GM21717 (cell line): ENCODE results near the gene COX6A1.
A peak's percentile ranks its signal among the peaks of the same experiment; 100 is the strongest.

Experiments used
- ATAC-seq: cut with Tn5 transposase; IDR thresholded peaks from one replicate; pipeline ENCODE4 v1.9.1; 2021; ENCODE audit warnings: mild to moderate bottlenecking, moderate library complexity; ENCODE audit not compliant: unreplicated experiment

COX6A1 gene

DNA sequence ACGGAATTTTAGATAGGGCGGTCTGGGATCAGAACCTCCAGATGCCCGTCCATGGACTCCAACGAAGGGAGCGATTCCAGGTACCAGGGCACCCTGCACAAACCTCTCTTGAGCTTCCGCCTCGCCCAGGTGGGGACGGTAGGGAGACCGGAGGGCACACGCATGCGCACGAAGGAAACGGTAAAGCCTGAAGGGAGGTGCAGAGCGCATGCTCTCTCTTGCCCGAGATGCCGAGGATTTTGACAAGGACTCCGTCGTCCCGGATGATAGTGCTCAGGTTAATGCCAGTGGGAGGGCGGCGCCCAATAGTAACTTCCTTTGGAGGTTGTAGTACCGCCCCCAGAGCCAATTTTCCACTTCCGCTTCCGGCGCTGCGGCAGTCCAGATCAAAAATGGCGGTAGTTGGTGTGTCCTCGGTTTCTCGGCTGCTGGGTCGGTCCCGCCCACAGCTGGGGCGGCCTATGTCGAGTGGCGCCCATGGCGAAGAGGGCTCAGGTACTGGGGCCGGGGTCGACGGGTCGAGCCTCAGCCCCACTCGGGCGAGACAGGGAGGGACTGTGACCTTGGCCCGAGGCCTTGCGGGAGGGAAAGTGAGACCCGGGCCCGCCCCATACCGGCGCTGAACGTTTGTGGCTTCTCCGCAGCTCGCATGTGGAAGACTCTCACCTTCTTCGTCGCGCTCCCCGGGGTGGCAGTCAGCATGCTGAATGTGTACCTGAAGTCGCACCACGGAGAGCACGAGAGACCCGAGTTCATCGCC is at the start of gene COX6A1:
Gene COX6A1, plus strand, starts transcription at position 379 of the 760 bp plus-strand sequence. Its CDS starts 14 bp downstream, at position 393.
- ATAC-seq: peak; percentile 90

DNA sequence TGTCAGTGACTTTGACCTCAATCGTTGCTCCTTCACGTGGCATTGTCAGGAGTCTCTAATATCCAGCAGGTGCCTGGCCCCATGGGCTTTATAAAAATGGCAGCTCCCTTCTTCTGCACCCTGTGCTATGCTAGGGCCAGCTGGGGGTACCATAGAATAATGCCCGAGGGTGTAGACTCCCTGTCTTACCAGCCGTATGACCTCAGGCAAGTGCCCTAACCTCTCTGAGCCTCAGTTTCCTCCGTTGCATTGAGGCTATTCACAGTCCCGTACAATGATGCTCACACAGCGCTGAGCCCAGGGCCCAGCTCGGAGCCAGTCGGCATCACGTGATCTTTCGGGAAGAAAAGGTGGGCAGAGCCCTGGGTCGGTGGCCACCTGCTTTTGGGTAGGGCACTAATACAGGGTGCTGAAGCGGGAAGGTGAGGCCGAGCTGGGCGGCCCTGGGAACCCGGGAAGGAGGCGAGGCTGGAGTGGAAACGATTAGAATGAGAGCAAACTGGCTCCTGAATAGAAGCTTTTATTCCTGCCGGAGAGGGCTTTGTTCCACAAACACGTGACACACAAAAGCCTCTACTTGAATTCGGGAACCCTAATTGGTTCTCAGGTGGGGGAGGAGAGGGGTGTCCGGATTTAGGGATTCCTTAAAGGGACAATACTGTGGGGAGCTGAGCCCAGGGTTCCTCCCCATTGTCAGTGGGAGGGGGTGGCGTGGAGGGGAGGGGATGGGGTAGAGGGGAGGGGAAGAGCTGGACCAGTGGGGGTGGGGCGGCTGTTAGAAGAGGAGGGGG is 49.0 kb upstream of the COX6A1 start:
- ATAC-seq: no peak

DNA sequence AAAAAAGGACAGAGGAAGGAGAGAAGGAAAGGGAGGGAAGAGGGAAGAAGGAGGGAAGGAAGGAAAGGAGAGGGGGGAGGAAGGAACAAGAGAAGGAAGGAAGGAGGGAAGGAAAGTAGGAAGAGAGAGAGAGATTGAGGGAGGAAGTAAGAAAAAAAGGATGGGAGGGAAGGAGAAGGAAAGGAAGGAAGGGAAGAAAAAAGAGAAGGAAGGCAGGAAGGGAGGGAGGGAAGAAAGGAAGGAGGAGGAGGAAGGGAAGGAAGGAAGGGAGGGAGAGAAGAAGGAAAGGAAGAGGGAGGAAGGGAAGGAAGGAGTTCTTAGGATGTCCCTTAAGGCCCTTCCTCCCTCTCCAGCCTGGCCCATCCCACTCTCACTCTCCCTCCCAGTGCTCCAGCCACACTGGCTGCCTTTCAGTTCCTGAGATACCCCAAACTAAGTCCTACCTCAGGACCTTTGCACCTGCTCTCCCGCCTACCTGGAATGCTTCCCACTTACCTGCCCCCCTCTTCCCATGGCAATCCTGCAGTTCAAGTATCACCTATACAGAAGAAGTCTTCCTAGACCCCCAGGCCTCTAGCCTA is 47.3 kb upstream of the COX6A1 start:
- no peak for ATAC-seq

DNA sequence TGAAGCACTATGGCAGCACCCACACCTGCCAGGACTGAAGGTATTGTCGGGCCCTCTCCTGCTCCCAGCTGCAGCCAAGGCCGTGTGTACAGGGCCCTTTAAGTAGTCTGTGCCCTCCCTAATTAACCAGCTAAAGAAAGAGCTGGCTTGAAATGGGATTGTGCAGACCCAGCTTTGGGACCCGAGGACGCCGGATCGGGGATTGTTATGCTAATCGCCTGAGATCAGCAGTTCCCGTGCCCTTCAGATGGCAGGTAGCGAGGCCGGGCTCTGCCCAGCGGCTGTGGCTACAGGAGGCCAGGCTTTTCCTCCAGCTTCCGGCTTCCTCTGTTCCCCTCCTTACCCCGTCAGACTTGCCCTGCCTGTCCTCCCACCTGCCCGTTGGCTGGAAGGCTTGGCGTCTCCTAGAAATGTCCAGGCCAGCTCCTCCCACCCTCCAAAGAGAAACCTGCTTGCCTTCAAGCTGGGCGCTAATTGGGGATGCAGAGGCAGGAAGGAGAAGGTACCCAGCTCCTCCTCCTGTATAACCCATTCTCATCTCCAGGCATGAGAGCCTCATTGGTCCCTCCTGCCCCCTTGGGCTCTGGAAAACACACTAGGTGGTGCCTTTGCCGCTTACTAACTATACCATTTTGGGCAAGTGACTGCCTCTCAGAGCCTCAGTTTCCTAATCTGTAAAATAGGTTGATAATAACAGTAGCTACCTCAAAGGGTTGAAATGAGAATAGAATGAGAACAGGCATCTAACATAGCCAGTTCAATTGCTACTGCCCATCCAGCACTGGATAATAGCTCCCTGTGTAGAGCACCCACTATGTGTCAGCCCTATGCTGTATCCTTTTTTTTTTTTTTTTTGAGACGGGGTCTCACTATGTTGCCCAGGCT is 43.2 kb upstream of the COX6A1 start:
- ATAC-seq: no peak

DNA sequence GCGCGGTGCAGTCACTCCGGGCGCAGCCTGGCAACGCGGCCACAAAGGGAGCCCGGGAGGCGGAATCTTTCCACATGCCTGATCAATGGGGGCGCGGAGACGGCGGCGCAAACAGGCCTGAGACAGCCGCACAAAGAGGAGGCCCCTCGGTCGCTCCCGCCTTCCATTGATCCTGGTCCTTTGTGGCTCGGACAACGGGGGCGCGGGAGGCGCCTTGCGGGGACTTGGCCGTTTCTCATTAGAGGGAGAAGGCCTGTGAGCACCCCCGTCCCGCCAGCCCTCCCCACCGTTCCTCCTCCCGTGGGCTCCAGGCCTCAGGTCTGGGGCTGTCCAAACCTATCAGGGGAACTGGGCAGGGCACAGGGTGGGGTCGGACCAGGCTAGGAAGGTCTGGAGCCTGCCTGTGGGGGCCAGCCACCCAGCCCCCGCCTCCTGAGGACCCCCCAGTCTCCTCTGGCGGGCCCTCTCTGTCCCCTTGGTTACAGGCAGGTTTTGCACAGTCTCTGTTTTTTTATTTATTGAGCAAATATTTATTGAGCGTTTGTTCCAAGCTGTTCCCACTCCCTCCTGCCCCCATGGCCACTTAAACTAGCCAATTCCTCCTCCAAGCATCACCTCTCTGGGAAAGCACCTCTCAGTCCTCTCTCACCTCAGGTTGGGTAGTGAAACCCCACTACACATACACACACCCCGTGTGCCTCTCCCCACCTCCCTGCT is 39.9 kb upstream of the COX6A1 start:
- no peak for ATAC-seq

DNA sequence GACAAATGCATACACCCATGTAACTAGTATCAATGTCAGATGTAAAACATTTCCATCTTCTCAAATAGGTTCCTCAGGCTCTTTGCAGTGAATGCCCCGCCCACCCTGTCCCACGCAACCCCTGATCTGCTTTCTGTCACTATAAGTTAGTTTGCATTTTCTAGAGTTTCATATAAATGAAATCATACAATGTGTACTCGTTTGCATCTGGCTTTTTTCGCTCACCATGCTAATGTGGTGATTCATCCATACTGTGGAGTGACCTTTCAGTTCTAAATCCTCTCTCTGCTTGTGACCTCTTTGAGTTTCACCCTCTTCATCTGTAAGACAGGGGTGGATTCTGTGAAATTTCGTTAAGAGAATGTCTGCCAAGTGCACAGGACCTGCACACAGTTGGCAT is 38.4 kb upstream of the COX6A1 start:
- no peak for ATAC-seq

DNA sequence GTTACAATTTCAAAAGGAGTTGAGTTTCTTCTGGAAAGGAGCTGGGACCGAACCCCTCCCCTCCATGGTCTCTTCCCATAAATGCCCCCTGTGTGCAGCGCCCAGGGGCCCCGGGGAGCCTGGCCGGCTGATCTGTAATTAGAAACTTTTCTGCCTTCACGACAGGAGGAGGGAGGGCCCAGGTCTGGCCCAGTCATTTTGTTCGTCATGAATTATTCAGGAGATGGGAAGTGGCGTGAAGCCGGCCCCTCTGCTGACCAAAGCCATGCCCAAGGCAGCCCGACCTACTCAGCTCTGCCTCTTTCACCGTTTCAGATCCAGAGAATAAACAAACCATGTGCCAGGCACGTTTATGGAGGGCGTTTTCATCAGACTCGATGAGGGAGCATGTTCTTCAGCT is 35.7 kb upstream of the COX6A1 start:
- no peak for ATAC-seq

DNA sequence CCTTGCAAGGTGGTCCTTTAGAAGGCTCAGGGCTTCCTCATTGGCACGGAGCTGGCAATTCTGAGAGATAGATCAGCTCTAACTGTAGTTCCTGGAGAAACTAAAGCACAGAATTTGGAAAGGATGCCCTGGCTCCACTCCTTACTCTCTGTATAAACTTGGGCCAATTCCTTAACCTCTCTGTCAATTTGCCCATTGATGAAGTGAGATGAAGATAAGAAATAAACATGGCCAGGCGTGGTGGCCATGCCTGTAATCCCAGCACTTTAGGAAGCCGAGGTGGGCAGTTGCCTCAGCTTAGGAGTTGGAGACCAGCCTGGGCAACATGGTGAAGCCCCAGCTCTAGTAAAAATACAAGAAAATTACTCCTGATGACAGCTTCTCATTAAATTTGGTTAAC is 34.0 kb upstream of the COX6A1 start:
- no peak for ATAC-seq

DNA sequence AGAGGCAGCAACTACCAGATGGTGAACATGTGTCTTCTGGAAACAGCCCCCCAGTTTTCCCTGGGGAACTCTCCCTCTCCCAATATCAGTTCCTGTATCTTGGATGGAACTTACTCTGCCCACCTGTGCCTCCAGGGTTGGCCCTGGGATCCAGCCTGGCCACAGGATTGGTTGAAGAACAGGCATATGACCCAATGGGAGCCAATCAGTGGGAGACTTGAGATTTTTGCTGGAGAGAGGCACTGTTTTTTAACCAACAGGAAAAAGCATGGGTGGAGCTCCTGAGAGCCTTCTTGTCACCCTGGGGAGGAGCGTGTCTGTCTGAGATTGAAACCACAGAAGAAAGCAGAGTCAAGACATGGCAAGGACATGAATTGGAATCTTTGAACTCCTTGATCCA is 33.6 kb upstream of the COX6A1 start:
- ATAC-seq: no peak

DNA sequence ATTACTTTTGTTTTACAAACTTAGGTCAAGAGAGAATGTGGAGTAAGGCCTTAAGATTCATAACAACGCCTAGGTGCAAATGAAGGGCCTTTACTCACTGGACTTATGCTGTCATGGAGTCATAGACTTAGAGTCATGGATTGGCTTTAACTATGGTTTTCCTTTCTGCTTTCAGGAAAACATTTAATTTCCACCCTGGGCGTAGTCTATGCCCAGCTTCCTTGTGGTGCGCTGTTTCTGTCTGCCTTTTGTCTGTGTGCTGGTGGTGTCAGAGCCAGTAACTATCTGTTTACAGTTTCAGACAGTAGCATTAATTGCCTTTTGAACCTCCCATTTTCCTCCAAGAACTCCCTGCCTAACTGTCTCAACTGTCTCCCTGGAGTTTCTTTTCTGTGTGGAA is 31.8 kb upstream of the COX6A1 start:
- ATAC-seq: no peak

DNA sequence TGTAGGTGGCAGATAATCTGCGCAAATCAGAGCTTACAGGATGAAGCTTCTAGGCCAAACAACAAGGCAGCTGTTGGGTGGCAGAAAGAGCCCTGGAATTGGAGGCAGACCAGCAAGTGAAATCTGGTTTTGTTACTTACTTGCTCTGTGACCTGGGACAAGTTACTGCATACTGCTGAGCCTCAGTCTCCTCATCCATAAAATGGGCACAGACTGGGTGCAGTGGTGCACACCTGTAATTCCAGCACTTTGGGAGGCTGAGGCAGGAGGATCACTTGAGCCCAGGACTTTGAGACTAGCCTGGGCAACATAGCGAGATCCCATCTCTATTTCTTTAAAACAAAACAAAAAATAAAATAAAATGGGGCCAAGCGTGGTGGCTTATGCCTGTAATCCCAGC is 31.4 kb upstream of the COX6A1 start:
- no peak for ATAC-seq

DNA sequence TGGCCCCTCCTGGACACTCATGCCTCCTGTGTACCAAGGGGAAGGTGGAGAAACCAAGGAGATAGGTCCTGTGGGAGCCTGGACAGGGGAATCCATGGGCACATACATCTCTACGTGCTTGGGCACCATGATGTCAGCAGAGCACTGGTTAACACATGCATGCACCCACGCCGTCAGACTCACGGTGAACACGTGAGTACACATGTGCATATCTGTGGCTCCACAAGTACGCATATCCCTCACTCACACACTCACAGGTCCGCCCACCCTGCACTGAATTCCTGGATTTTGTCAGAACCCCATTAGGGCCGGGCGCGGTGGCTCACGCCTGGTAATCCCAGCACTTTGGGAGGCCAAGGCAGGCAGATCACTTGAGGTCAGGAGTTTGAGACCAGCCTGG is 29.1 kb upstream of the COX6A1 start:
- ATAC-seq: no peak

DNA sequence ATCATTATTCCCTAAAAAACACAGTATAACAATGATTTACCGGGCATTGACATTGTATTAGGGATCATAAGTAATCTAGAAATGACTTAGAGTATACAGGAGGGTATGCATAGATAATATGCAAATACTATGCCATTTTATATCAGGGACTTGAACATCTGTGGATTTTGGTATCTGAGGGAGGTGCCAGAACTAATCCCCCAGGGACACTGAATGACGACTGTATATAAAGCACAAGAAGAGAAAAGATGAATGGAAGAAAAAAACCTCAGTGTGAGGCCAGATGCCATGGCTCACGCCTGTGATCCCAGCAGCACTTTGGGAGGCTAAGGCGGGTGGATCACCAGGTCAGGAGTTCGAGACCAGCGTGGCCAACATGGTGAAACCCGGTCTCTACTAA is 25.5 kb upstream of the COX6A1 start:
- no peak for ATAC-seq

DNA sequence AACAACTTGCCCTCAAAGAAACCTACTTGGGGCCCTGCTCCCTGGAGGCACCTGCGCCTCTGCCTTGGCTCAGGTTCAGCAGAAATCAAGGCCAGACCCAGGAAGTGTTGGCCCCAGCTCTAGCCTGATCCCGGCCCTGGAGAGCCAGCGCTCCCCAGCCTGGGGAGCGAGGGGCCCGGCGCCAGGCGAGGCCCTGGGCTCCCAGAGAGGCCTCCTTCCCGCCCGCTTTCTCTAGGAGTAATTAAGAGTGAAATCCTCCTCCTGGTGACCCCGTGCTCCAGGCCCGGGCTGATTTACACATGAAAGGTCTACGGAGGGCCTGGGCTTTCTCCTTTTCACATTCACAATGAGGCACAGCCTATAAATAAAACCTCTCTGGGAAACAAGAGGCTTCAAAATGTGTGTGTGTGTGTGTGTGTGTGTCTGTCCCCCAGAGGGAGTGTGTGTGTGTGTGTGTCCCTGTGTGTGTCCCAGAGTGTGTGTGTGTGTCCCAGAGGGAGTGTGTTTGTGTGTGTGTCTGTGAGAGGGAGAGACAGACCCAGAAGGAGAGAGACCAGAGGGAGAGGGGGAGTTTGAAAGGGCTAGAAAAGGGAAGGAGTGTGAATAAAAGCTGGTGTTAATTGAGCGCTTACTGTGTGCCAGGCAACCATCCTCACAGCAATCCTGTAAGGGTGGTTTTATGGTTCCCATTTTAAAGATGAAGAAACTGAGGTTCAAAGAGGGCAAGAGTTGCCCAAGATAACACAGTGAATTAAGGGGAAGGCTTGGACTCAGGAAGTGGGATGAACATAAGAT is 23.8 kb upstream of the COX6A1 start:
- ATAC-seq: no peak

DNA sequence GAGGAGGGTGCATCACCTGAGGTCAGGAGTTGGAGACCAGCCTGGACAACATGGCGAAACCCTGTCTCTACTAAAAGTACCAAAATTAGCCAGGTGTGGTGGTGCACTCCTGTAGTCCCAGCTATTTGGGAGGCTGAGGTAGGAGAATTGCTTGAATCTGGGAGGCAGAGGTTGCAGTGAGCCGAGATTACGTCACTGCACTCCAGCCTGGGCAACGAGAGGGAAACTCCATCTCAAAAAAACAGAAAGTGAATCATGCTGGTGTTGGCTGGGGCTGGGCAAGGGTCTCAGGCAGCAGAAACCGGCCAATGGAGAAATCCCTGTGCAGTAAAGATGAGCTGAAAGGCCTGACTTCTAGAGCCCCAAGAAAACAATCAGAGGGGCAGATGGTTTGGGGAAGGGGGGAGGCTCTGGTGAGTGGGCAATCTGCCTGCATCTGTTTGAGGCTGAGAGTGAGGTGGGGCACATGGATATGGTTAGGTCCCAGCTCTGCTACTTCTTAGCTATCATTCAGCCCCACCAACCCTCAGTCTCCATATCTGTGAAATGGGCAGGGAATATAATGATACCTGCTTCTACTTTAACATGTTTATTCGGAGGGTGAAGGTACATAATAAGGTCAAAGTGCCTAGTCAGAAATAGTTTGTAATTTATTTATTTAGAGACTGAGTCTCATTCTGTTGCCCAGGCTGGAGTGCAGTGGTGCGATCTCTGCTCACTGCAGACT is 21.3 kb upstream of the COX6A1 start:
- no peak for ATAC-seq

DNA sequence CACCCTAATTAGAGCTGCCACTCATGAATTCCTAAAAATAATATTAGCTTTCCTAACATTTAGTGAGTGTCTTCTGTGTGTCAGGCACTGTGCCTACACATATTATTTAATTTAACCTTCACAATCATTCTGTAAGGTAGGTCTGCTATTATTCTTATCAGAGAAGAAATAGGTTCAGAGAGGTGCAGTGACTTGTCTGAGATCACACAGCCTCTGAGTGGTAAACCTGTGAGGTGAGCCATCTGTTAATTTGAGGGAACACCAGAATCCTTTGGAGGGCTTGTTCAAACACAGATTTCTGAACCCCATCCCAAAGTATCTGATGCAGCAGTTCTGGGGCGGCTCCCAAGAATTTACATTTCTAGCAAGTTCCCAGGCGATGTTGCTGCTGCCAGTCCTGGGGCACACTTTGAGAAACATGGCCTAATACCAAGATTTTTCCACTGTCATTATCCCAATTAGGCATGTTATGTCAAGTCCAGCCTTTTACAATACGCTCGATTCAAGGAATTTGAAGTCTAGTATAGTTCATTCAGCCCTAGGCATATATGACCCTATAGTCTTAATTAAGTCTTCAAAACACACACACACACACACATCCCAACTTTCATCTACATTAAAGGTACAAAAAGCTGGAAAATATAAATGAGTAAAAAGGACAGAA is 19.9 kb upstream of the COX6A1 start:
- no peak for ATAC-seq

DNA sequence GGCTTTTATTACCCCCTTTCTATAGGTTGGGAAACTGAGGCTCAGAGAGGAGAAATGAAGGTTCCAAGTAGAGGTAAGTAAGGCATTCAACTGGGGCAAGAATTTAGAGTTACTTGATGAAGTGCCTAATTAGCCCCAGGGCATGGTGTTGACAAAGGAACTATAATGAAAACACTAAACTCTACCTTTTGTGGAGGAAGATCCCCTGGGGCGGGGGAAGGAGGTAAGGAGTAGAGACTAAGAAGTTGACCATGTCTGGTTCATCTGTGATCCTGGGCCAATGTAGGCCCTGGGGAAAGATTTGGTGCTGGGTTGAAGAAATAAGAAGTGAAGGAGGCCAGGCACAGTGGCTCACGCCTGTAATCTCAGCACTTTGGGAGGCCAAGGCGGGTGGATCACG is 16.2 kb upstream of the COX6A1 start:
- ATAC-seq: no peak

DNA sequence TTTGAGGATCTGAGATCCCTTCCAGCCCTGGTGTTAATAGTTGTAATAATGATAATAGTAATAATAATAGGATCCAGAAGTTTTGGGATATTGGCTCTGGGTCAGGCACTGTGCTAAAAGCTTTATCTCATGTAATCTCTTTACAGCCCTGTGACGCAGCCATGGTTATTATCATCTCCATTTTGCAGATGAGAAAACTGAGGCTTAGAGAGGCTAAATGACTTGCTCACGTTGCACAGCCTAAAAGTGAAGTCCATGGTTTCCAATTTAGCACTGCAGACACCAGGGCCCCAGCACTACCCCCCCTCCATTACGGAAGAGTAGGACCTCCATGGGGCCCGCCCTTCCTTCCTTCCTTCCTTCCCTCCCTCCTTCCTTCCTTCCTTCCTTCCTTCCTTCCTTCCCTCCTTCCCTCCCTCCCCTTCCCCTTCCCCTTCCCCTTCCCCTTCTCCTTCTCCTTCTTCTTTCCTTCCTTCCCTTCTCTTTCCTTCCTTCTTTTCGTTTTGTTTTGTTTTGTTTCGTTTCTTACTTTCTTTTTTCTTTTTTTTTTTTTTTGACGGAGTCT is 14.9 kb upstream of the COX6A1 start:
- ATAC-seq: no peak
